Measurements from ENCODE around the gene LSAMP.
"Not testable (repeated sequence)": the region's sequence is repeated elsewhere in the genome, so short reads cannot be mapped to it uniquely, and the experiment has no call there.

Gene LSAMP

GRCh38 chr3:115861166-115861733 lies 584.0 kb downstream of the LSAMP start:
- no peak for DNase-seq

GRCh38 chr3:115860766-115861165 lies 584.5 kb downstream of the LSAMP start:
- DNase-seq, result no peak

GRCh38 chr3:115859002-115859807 lies 586.1 kb downstream of the LSAMP start:
- no peak for DNase-seq

GRCh38 chr3:115857518-115858136 lies 587.7 kb downstream of the LSAMP start:
- DNase-seq, result no peak

- DNase-seq, result no peak
Observed at GRCh38 chr3:115855911-115856310, 589.4 kb downstream of the LSAMP start.

- no peak for DNase-seq
Observed at GRCh38 chr3:115853104-115853503, 592.2 kb downstream of the LSAMP start.

GRCh38 chr3:115852278-115852677 lies 593.0 kb downstream of the LSAMP start:
- DNase-seq, result no peak

- DNase-seq, result no peak
Observed at GRCh38 chr3:115851571-115851970, 593.7 kb downstream of the LSAMP start.

GRCh38 chr3:115848641-115849040 lies 596.6 kb downstream of the LSAMP start:
- no peak for DNase-seq

GRCh38 chr3:115845986-115846385 lies 599.3 kb downstream of the LSAMP start:
- DNase-seq, result no peak

- DNase-seq, result not testable (repeated sequence)
Observed at GRCh38 chr3:115844729-115845128, 600.6 kb downstream of the LSAMP start.

GRCh38 chr3:115843206-115843605 lies 602.1 kb downstream of the LSAMP start:
- no peak for DNase-seq

GRCh38 chr3:115839246-115839645 lies 606.0 kb downstream of the LSAMP start:
- no peak for DNase-seq

- DNase-seq, result no peak
Observed at GRCh38 chr3:115838786-115839185, 606.5 kb downstream of the LSAMP start.

- no peak for DNase-seq
Observed at GRCh38 chr3:115836944-115837343, 608.3 kb downstream of the LSAMP start.

GRCh38 chr3:115835946-115836345 lies 609.3 kb downstream of the LSAMP start:
- DNase-seq, result no peak

GRCh38 chr3:115834068-115834467 lies 611.2 kb downstream of the LSAMP start:
- DNase-seq, result no peak

GRCh38 chr3:115833074-115833473 lies 612.2 kb downstream of the LSAMP start:
- no peak for DNase-seq

- no peak for DNase-seq
Observed at GRCh38 chr3:115832265-115832664, 613.0 kb downstream of the LSAMP start.

GRCh38 chr3:115831864-115832263 lies 613.4 kb downstream of the LSAMP start:
- DNase-seq, result no peak

- no peak for DNase-seq
Observed at GRCh38 chr3:115830764-115831395, 614.4 kb downstream of the LSAMP start.

- DNase-seq, result no peak
Observed at GRCh38 chr3:115828401-115828800, 616.9 kb downstream of the LSAMP start.

- no peak for DNase-seq
Observed at GRCh38 chr3:115827495-115827894, 617.8 kb downstream of the LSAMP start.

- no peak for DNase-seq
Observed at GRCh38 chr3:115825046-115825445, 620.2 kb downstream of the LSAMP start.
